ENCODE measurements around the gene SRSF9.
"Not testable (repeated sequence)": the region's sequence is repeated elsewhere in the genome, so short reads cannot be mapped to it uniquely, and the experiment has no call there.

The SRSF9 gene

GRCh38 chr12:120452524-120452923 lies 17.0 kb downstream of the SRSF9 start:
- not testable (repeated sequence) for ATAC-seq, DNase-seq

- DNase-seq = no peak
- ATAC-seq = no peak
Measured at GRCh38 chr12:120447992-120448391, 21.6 kb downstream of the SRSF9 start.

GRCh38 chr12:120446844-120447178 lies 22.7 kb downstream of the SRSF9 start:
- ATAC-seq, DNase-seq: not testable (repeated sequence)

DNA sequence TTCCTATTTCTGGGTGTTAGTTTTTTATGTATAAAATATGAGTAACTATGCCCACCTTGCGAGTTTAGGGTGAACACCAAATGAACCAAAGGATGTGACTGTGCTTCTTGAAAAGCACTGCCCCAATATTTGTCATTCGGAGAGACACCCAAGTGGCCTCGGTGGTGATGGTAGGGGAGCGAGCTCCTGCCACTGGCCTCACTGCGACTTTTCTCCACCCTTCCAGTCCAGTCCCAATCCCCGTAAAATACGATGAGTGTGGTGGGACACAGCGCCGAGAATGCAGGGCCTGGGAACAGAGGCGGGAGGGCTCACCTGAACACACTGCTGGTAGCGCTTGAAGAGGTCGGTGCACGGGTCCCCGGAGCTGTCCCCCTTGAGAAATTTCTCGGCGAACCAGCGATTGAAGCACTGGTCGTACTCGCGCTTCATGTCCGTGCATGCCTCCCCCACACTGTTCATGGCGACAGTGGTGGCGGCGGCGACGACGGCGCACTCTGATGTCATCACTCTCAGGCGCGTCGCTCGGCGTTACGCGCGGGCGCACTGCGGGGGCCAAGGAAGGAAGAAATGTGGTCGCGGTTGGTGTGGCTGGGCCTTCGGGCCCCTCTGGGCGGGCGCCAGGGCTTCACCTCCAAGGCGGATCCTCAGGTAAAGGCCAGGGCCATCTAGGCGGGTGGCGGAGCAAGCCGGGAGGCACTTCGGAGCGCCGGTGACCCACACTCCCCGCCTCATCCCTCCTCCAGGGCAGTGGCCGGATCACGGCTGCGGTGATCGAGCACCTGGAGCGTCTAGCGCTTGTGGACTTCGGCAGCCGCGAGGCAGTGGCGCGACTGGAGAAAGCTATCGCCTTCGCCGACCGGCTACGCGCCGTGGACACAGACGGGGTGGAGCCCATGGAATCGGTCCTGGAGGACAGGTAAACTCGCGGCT lies 23.4 kb downstream of the SRSF9 start, which contains the start of the genes GATC and TRIAP1:
Gene GATC, plus strand, starts transcription at position 534 of the 933 bp plus-strand sequence. Its CDS starts 37 bp downstream, at position 571.
Gene TRIAP1, minus strand, starts transcription at position 474 of the 933 bp plus-strand sequence. Its CDS starts 12 bp downstream, at position 462.
- DNase-seq (peak; percentile 93), ATAC-seq (peak; percentile 95)

DNA sequence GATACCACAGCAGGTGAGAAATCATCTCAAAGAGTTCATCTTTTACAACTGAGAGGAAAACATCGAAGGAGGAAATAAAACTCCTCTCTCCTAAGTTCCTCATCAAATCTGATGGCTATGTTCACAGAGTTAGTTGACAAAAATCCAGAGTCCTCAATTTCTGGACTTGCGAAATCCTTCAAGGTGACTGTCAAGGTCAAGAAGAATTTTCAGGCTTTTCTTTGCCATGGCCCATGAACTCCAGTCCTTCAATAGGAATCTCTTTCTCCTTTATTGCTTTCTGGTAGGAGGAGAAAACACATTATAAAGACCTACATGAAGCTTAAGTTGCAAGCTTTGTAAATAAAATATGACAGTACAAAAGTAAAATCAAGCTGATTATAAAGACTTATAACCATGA lies 24.9 kb downstream of the SRSF9 start:
- ATAC-seq (no peak), DNase-seq (no peak)

DNA sequence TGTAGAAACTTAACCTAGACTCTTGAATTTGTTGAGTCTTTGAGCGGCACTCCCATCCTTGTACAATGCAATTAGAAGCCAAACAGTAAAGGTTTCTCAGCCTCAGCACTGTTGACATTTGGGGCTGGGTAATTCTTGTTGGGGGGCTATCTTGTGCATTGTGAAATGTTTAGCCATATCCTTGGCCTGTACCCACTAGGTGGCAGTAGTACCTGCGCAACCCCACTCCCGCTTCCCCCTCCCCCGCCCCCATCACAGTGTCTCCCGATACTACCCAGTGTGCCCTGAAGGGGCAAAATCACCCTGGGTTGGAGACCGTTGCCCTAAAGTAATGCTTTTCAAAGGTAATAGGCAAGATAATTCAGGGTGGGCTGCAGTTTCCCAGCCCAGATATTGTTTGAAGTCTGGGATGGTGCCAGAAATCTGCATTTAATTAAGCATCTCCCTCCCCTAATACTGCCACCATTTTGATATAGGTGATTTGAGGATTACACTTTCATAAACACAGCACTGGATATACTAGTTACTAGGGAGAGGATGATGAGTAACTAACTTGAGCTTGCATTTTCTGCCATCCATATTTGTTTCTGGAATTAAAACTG lies 29.8 kb downstream of the SRSF9 start:
- DNase-seq = peak; percentile 81
- peak; percentile 53 for ATAC-seq

GRCh38 chr12:120438495-120439198 lies 30.9 kb downstream of the SRSF9 start:
- no peak for ATAC-seq

DNA sequence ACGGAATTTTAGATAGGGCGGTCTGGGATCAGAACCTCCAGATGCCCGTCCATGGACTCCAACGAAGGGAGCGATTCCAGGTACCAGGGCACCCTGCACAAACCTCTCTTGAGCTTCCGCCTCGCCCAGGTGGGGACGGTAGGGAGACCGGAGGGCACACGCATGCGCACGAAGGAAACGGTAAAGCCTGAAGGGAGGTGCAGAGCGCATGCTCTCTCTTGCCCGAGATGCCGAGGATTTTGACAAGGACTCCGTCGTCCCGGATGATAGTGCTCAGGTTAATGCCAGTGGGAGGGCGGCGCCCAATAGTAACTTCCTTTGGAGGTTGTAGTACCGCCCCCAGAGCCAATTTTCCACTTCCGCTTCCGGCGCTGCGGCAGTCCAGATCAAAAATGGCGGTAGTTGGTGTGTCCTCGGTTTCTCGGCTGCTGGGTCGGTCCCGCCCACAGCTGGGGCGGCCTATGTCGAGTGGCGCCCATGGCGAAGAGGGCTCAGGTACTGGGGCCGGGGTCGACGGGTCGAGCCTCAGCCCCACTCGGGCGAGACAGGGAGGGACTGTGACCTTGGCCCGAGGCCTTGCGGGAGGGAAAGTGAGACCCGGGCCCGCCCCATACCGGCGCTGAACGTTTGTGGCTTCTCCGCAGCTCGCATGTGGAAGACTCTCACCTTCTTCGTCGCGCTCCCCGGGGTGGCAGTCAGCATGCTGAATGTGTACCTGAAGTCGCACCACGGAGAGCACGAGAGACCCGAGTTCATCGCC lies 31.6 kb downstream of the SRSF9 start, which contains the start of gene COX6A1:
Gene COX6A1, plus strand, starts transcription at position 379 of the 760 bp plus-strand sequence. Its CDS starts 14 bp downstream, at position 393.
- peak; percentile 99 for ATAC-seq
- peak; percentile 97 for DNase-seq

More at GRCh38 chr12:120438495-120439198, 30.9 kb downstream of the SRSF9 start:
- DNase-seq = no peak

DNA sequence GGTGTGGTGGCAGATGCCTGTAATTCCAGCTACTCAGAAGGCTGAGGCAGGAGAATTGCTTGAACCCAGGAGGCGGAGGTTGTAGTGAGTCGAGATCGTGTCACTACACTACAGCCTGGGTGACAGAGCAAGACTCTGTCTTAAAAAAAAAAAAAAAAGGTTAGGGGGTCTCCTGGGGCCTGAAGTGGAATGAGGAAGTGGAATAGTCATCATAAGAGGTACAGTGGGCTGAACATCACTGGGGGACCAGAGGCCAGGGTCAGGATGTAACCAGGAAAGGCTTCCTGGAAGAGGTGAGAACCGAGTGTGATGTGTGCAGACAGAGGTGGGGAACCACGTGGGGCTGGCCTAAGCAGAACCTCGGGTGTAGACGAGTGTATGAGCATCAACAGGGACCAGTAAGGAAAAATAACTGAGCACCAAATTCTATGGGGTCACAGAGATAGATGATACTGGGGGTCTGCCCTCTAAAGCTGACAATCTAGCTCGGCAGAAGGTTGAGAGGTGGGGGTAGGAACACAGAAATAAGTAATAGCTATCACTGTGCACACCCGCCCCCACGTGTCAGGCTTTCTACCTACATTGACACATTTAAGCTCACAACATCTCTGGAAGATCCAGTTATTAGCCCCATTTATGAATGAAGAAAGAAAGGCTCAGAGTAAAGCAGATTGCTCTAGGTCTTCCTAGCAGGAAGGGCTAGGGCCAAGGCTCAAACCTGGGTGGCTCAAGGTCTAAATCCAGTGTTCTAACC lies 36.6 kb downstream of the SRSF9 start:
- ATAC-seq = no peak
- no peak for DNase-seq

- ATAC-seq = no peak
- DNase-seq = no peak
Measured at GRCh38 chr12:120429368-120429767, 40.2 kb downstream of the SRSF9 start.

DNA sequence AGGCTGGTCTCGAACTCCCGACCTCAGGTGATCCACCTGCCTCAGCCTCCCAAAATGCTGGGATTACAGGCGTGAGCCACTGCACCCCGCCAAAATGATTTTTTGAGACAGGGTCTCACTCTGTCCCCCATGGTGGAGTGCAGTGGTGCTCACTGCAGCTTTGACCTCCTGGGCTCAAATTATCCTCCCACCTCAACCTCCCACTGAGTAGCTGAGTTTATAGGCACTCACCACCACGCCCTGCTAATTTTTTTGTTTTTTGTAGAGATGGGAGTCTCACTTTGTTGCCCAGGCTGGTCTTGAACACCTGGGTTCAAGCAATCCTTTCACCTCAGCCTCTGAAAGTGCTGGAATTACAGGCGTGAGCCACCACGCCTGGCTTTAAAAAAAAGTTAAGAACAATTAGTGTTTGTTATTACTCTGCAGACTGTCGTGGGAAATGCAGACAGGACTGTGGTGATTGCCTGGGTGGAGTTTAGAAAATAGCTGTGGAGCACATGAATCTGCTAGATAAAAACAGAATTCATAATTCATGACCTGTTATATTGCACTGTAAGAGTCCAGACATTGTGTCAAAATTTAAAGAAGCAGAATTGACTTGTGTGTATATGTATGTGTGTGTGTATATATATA lies 40.8 kb downstream of the SRSF9 start:
- DNase-seq = no peak
- no peak for ATAC-seq

- DNase-seq = no peak
- no peak for ATAC-seq
Measured at GRCh38 chr12:120425797-120426196, 43.8 kb downstream of the SRSF9 start.

DNA sequence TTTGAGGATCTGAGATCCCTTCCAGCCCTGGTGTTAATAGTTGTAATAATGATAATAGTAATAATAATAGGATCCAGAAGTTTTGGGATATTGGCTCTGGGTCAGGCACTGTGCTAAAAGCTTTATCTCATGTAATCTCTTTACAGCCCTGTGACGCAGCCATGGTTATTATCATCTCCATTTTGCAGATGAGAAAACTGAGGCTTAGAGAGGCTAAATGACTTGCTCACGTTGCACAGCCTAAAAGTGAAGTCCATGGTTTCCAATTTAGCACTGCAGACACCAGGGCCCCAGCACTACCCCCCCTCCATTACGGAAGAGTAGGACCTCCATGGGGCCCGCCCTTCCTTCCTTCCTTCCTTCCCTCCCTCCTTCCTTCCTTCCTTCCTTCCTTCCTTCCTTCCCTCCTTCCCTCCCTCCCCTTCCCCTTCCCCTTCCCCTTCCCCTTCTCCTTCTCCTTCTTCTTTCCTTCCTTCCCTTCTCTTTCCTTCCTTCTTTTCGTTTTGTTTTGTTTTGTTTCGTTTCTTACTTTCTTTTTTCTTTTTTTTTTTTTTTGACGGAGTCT lies 46.6 kb downstream of the SRSF9 start:
- DNase-seq (no peak), ATAC-seq (no peak)

GRCh38 chr12:120421701-120422100 lies 47.8 kb downstream of the SRSF9 start:
- no peak for ATAC-seq

GRCh38 chr12:120417917-120418580 lies 51.5 kb downstream of the SRSF9 start:
- DNase-seq = no peak
- no peak for ATAC-seq

More at GRCh38 chr12:120421701-120422100, 47.8 kb downstream of the SRSF9 start:
- DNase-seq = no peak

- ATAC-seq = no peak
Measured at GRCh38 chr12:120416490-120417216, 52.9 kb downstream of the SRSF9 start.

DNA sequence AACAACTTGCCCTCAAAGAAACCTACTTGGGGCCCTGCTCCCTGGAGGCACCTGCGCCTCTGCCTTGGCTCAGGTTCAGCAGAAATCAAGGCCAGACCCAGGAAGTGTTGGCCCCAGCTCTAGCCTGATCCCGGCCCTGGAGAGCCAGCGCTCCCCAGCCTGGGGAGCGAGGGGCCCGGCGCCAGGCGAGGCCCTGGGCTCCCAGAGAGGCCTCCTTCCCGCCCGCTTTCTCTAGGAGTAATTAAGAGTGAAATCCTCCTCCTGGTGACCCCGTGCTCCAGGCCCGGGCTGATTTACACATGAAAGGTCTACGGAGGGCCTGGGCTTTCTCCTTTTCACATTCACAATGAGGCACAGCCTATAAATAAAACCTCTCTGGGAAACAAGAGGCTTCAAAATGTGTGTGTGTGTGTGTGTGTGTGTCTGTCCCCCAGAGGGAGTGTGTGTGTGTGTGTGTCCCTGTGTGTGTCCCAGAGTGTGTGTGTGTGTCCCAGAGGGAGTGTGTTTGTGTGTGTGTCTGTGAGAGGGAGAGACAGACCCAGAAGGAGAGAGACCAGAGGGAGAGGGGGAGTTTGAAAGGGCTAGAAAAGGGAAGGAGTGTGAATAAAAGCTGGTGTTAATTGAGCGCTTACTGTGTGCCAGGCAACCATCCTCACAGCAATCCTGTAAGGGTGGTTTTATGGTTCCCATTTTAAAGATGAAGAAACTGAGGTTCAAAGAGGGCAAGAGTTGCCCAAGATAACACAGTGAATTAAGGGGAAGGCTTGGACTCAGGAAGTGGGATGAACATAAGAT lies 55.5 kb downstream of the SRSF9 start:
- DNase-seq = no peak
- no peak for ATAC-seq

More at GRCh38 chr12:120416490-120417216, 52.9 kb downstream of the SRSF9 start:
- DNase-seq = no peak

- ATAC-seq = no peak
- no peak for DNase-seq
Measured at GRCh38 chr12:120412421-120412820, 57.1 kb downstream of the SRSF9 start.

All from stimulated activated naive CD8-positive, alpha-beta T cell treated with anti-CD3 and anti-CD28 coated beads, Interleukin-15, Interleukin-2, amounts not matched to agents 100 U/mL and 50 U/mL, for 24 hours (primary cell).